K562 (cell line): ENCODE measurements around the gene CDKN2AIP. TPM values are rescaled to one million over a fixed set of nuclear protein-coding genes. Genes with fewer than 3 reads are reported as not detected.
A peak's percentile ranks its signal among the peaks of the same experiment; 100 is the strongest.

Experiments used
- ARID1B ChIP-seq: fragments of 450-650 bp; IDR thresholded peaks from 2 replicates; pipeline ENCODE4 v1.6.1; 2016; ENCODE audit warnings: antibody characterized with exemption, mild to moderate bottlenecking, inconsistent platforms
- CXXC5 ChIP-seq: fragments of 250-450 bp; sonication (Bioruptor Pico); IDR thresholded peaks from 2 replicates; pipeline ENCODE4 v1.8.0; 2022; ENCODE audit warnings: inconsistent platforms, mild to moderate bottlenecking, moderate library complexity
- DIDO1 ChIP-seq: fragments of 450-650 bp; IDR thresholded peaks from 2 replicates; pipeline ENCODE4 v1.6.1; 2016; ENCODE audit warnings: low read depth, missing biosample characterization, missing genetic modification characterization
- ESRRA ChIP-seq: fragments of 450-650 bp; IDR thresholded peaks from 2 replicates; pipeline ENCODE4 v1.6.1; 2014; ENCODE audit warnings: low read depth, mild to moderate bottlenecking, moderate library complexity, borderline replicate concordance
- HDAC8 ChIP-seq: fragments of 450-650 bp; IDR thresholded peaks from 2 replicates; pipeline ENCODE4 v1.6.1; 2016; ENCODE audit warnings: mild to moderate bottlenecking, missing genetic modification characterization, moderate library complexity, missing compliant biosample characterization
- HOXB6 ChIP-seq: fragments of 250-450 bp; sonication (Bioruptor Pico); IDR thresholded peaks from 2 replicates; pipeline ENCODE4 v1.5.1; 2022; ENCODE audit warnings: mild to moderate bottlenecking, borderline replicate concordance
- NFXL1 ChIP-seq: fragments of 450-650 bp; formaldehyde crosslinking; IDR thresholded peaks from 2 replicates; pipeline ENCODE4 v1.4.0; 2021; ENCODE audit warnings: mild to moderate bottlenecking
- PPARD ChIP-seq: fragments of 250-450 bp; sonication (Bioruptor Pico); IDR thresholded peaks from 2 replicates; pipeline ENCODE4 v1.8.0; 2022; ENCODE audit warnings: inconsistent platforms, mild to moderate bottlenecking, moderate library complexity
- SIRT6 ChIP-seq: IDR thresholded peaks from one replicate; pipeline ENCODE4 v1.6.1; 2012; ENCODE audit warnings: low read depth, mild to moderate bottlenecking, control low read depth, inconsistent platforms, low read length, moderate library complexity
- SP1 ChIP-seq: sonication (generic); formaldehyde crosslinking; IDR thresholded peaks from 2 replicates; pipeline ENCODE4 v1.8.1; 2022; ENCODE audit warnings: mild to moderate bottlenecking, missing genetic modification reagents
- SPI1 ChIP-seq: IDR thresholded peaks from 2 replicates; pipeline ENCODE4 v1.6.1; 2011; ENCODE audit warnings: low read depth, low read length, control low read depth, borderline replicate concordance
- TARDBP ChIP-seq: fragments of 450-650 bp; IDR thresholded peaks from 2 replicates; pipeline ENCODE4 v1.6.1; 2016
- ZEB2 ChIP-seq: fragments of 450-650 bp; IDR thresholded peaks from 2 replicates; pipeline ENCODE4 v1.6.1; 2016
- ZNF41 ChIP-seq: fragments of 250-450 bp; sonication (Bioruptor Pico); conservative IDR thresholded peaks from 2 replicates; pipeline ENCODE4 v1.4.0; 2020; ENCODE audit warnings: mild to moderate bottlenecking
- ZNF76 ChIP-seq: fragments of 250-450 bp; sonication (Bioruptor Pico); IDR thresholded peaks from 2 replicates; pipeline ENCODE4 v1.4.0; 2020; ENCODE audit warnings: mild to moderate bottlenecking, moderate library complexity, borderline replicate concordance
- polyA plus RNA-seq, 8 experiments: library from polyadenylated mRNA; depleted of rRNA in 4 of 8; stranded (reverse) in 5 of 8; unstranded in 3 of 8; fragments of >200 nt; fragmentation: Nextera tagmentation in 2 of 8; fragmentation: Illumina TruSeq in 1 of 8; extraction: Ambion mirVana in 2 of 8; extraction: Trizol in 1 of 8; gene quantifications; 2 replicates each; pipeline versions ENCODE4 v1.2.1 to v1.2.3, GENCODE V29; 2011 to 2014; ENCODE audit warnings: inconsistent platforms in 1 of 8, missing spikeins in 1 of 8
- total RNA-seq, 7 experiments: library from RNA; depleted of rRNA in 6 of 7; stranded (reverse); fragments of >200 nt in 6 of 7; fragmentation: Illumina TruSeq in 2 of 7; extraction: Trizol in 2 of 7; gene quantifications; 2 replicates each; pipeline versions ENCODE4 v1.2.1 to v1.2.3, GENCODE V29; 2011 to 2021; ENCODE audit warnings: low replicate concordance in 1 of 7
- TF ChIP-seq, protein P1 (sequence below): conservative IDR thresholded peaks from 2 replicates; pipeline ENCODE4 v1.6.1; 2011; ENCODE audit warnings: low read depth, mild to moderate bottlenecking, low read length; ENCODE audit not compliant: control insufficient read depth
- TF ChIP-seq, protein P2 (sequence below): fragments of 250-450 bp; sonication (Bioruptor Pico); IDR thresholded peaks from 2 replicates; pipeline ENCODE4 v1.8.0; 2022; ENCODE audit warnings: inconsistent platforms, mild to moderate bottlenecking, moderate library complexity, borderline replicate concordance
- TF ChIP-seq, protein P3 (sequence below): fragments of 250-450 bp; sonication (Bioruptor Pico); IDR thresholded peaks from 2 replicates; pipeline ENCODE4 v1.5.0; 2020; ENCODE audit warnings: mild to moderate bottlenecking
- TF ChIP-seq, protein P4 (sequence below): fragments of 250-450 bp; sonication (Bioruptor Pico); IDR thresholded peaks from 2 replicates; pipeline ENCODE4 v1.8.0; 2022; ENCODE audit warnings: inconsistent platforms
- TF ChIP-seq, protein P5 (sequence below): sonication (generic); formaldehyde crosslinking; IDR thresholded peaks from 2 replicates; pipeline ENCODE4 v1.4.0; 2020; ENCODE audit warnings: mild to moderate bottlenecking, missing genetic modification reagents

CDKN2AIP gene
- total and polyA plus RNA-seq, 9 of the 15 experiments (the other 6 are each of a cell fraction or from before 2014, with no cell fraction given): 5.9 to 22.0 (median 19.7) TPM

DNA sequence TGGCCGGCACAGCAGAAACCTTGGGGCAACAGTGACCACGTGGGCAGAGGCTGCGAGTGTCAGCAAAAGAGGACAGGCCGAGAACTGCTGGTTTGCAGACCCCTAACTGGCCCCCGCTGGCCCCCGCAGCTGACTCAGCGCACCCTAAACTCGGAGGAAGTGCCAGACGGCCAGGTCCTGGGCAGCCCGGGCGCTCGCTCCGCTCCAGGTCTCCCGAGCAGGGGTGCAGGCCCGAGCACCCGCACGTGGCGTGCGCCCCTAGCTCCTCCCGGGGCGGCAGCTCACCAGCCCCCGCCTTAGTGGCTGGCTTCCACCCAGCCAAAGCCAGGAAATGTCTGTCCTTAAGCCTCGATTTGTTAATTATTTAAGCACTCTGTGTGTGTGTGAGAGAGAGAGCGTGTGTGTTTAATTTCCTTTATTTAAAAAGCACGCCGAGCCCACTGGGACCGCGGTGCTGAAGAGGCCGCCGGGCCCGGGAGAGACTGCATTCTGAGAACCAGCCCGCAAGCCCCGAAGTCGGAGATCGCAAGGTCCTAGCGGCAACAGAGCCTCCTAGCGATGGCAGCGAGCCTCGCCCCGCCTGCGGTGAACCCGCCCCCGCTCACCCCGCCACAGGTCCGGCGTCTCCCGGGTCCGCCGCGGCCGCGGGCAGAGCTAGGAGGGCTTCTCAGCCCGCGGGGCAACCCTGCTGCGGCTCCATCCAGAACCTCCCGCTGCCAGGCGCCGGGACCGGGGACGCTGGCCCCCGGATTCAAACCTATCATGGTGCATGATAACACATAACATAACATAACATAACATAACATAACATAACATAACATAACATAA, 45.9 kb upstream of the CDKN2AIP start (continued):
- no peak for TF ChIP-seq ZEB2
- TF ChIP-seq PPARD: no peak
- TF ChIP-seq, protein P1, sequence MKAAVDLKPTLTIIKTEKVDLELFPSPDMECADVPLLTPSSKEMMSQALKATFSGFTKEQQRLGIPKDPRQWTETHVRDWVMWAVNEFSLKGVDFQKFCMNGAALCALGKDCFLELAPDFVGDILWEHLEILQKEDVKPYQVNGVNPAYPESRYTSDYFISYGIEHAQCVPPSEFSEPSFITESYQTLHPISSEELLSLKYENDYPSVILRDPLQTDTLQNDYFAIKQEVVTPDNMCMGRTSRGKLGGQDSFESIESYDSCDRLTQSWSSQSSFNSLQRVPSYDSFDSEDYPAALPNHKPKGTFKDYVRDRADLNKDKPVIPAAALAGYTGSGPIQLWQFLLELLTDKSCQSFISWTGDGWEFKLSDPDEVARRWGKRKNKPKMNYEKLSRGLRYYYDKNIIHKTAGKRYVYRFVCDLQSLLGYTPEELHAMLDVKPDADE: peak; percentile 78; the same call in 1 of the 2 replicates
- TF ChIP-seq, protein P2, sequence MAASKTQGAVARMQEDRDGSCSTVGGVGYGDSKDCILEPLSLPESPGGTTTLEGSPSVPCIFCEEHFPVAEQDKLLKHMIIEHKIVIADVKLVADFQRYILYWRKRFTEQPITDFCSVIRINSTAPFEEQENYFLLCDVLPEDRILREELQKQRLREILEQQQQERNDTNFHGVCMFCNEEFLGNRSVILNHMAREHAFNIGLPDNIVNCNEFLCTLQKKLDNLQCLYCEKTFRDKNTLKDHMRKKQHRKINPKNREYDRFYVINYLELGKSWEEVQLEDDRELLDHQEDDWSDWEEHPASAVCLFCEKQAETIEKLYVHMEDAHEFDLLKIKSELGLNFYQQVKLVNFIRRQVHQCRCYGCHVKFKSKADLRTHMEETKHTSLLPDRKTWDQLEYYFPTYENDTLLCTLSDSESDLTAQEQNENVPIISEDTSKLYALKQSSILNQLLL (CRISPR knock-in tag): no peak
- TF ChIP-seq, protein P3, sequence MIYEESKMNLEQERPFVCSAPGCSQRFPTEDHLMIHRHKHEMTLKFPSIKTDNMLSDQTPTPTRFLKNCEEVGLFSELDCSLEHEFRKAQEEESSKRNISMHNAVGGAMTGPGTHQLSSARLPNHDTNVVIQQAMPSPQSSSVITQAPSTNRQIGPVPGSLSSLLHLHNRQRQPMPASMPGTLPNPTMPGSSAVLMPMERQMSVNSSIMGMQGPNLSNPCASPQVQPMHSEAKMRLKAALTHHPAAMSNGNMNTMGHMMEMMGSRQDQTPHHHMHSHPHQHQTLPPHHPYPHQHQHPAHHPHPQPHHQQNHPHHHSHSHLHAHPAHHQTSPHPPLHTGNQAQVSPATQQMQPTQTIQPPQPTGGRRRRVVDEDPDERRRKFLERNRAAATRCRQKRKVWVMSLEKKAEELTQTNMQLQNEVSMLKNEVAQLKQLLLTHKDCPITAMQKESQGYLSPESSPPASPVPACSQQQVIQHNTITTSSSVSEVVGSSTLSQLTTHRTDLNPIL: no peak
- TF ChIP-seq SPI1: peak; percentile 99
- TF ChIP-seq, protein P4, sequence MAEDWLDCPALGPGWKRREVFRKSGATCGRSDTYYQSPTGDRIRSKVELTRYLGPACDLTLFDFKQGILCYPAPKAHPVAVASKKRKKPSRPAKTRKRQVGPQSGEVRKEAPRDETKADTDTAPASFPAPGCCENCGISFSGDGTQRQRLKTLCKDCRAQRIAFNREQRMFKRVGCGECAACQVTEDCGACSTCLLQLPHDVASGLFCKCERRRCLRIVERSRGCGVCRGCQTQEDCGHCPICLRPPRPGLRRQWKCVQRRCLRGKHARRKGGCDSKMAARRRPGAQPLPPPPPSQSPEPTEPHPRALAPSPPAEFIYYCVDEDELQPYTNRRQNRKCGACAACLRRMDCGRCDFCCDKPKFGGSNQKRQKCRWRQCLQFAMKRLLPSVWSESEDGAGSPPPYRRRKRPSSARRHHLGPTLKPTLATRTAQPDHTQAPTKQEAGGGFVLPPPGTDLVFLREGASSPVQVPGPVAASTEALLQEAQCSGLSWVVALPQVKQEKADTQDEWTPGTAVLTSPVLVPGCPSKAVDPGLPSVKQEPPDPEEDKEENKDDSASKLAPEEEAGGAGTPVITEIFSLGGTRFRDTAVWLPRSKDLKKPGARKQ (CRISPR knock-in tag): no peak
- TF ChIP-seq DIDO1 (tag): no peak
- no peak; the same call in 1 of the 2 replicates for TF ChIP-seq ARID1B
- TF ChIP-seq, protein P5, sequence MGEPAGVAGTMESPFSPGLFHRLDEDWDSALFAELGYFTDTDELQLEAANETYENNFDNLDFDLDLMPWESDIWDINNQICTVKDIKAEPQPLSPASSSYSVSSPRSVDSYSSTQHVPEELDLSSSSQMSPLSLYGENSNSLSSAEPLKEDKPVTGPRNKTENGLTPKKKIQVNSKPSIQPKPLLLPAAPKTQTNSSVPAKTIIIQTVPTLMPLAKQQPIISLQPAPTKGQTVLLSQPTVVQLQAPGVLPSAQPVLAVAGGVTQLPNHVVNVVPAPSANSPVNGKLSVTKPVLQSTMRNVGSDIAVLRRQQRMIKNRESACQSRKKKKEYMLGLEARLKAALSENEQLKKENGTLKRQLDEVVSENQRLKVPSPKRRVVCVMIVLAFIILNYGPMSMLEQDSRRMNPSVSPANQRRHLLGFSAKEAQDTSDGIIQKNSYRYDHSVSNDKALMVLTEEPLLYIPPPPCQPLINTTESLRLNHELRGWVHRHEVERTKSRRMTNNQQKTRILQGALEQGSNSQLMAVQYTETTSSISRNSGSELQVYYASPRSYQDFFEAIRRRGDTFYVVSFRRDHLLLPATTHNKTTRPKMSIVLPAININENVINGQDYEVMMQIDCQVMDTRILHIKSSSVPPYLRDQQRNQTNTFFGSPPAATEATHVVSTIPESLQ: peak; percentile 80; the same call in 1 of the 2 replicates
- peak; percentile 61; the same call in 1 of the 2 replicates for TF ChIP-seq ZNF41
- no peak for TF ChIP-seq SIRT6
- TF ChIP-seq ZNF76: no peak
- peak; percentile 33; the same call in 1 of the 2 replicates for TF ChIP-seq ESRRA
- TF ChIP-seq TARDBP: no peak
- 0 out of 2 replicates have a peak, but pooled peaks have one; percentile 59 for TF ChIP-seq HDAC8 (tag)
- peak; percentile 68 for TF ChIP-seq CXXC5 (CRISPR knock-in tag)
- no peak; the same call in 1 of the 2 replicates for TF ChIP-seq SP1 (CRISPR knock-in tag)
- TF ChIP-seq NFXL1 (CRISPR knock-in tag): peak; percentile 71; the same call in 1 of the 2 replicates
- TF ChIP-seq HOXB6: no peak
